Measurements from ENCODE around the gene INTS6.
A peak's percentile ranks its signal among the peaks of the same experiment; 100 is the strongest.

The INTS6 gene

DNA sequence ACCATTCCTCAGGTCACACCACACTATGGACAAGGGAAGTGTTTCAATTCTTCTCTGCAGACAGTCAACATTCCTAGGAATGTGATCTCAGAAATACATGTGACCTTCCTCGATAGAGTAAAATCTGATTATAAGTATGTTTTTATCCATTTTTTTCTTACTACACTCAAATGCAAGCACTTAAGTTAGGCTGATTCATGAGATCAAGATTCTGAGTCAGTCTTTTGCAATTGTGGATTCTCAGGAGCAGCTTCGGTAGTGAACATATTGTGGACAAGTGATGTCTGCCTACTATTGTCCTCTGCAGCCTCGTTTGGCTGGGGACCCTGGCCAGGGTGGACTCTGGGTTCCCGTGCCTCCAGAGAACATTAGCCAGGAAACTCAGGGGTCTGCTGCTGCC lies 110.1 kb downstream of the INTS6 start:
- peak; percentile 57 for DNase-seq (ENCODE audit: low spot score)

DNA sequence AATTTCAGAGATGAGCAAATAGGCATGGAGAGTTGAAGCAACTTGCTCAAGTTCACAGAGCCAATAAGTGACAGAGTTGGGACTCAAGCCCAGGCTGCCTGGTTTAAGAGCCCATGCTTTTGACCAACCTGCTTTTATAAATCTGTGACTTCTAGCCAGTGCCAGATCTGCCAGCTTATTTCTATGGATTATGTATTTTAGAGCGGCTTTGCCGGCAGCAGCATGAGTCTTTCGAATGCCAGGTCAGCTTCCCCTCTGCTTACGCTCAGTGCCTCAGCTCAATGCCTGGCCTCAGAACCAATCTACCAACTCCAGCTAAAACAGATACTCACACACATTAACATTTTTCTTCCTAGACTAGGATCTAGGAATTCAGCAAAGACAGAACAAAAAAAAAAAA lies 111.0 kb downstream of the INTS6 start:
- no peak for DNase-seq (ENCODE audit: low spot score)

DNA sequence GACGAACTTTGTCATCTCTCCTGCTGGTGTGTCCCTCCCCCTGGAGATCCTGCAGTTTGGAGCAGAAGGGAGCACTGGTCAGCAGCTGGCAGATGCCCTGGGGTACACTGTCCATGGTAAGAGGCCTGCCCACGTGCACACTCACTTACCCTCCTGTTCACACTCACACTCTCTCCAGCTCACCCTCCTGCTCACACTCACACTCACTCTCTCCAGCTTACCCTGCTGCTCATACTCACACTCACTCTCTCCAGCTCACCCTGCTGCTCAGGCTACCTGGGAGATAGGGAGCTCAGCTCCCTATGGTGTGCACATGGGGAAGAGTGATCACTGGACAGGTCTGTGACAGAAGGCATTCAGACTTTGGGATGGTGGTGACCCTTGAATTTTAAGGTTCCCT lies 111.6 kb downstream of the INTS6 start:
- no peak for DNase-seq (ENCODE audit: low spot score)

DNA sequence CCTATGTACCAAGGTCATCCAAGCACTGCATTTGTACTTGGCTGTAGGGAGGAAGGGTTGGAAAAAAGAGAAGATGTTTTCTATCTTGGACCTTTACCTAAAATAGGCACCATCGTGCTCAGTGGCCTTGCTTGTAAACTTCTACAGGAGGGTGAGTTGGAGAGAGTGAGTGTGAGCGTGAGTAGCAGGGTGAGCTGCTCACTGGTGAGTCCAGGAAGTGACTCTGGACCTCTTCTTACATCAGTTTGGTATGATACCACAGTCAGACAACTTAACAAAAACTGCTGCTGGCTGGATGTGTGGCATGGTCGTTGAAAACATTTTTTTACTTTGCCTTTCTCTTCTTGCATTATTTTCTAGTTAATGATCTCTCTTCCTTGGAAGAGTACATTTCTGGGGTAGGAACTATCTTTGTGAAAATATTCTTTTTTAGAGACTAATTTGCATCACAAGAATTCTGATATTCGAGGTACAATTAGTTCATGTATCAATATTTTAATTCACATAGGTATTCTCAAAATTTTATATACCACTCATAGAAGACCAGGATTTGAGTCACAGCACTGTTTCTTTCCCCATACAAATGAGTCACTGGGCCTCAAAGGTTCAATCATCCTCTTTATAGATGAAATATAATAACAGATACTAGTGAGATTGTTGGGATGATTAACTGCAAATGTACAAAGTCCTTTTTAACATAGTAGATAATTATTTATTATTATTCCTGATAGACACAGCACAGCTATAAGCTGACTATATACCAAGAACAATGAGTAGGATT lies 112.7 kb downstream of the INTS6 start:
- DNase-seq (ENCODE audit: low spot score), result no peak

DNA sequence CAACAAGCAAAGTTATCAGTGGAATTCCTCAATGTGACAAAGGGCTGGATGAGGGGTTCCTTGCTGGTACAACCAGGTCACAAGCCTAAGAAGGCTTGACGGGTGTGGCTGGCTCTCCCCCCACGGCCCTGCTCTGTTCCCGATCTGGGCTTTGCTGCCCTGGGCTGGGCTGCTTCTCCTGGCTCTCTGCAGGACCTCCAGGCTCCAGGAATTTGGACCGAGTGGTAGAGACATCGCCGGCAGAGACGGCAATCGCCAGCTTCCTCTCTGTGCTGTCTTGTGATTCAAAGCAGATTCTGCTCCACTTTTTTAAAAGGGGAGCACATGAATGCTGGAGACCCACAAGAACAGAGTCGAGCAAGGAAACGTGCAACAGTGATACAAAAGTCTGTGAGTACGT lies 113.5 kb downstream of the INTS6 start, which contains the start of gene SERPINE3:
SERPINE3 (plus strand) TSS at position 338 of the 400 bp plus-strand sequence. CDS start 1,401 bp downstream, outside the sequence.
- DNase-seq (ENCODE audit: low spot score), result no peak

DNA sequence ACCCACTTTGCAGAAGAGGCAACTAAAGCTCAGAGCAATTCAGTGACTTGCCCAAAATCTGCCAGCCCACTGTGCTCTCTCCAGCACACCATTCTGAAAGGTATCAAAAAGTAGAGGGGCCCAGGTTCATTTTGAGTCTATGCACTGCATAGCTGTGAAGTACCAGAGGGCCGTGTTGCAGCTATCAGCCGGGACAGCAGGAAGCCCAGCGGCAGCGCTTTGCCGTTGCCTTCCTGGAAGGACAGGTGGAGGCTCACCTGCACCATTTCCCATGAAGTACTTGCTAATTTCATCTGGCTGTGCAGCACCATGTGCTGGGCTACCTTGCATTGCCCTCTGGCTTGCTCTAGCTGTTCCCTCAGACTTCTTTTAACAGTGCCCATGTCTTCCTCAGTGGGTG lies 116.1 kb downstream of the INTS6 start:
- DNase-seq (ENCODE audit: low spot score), result no peak

DNA sequence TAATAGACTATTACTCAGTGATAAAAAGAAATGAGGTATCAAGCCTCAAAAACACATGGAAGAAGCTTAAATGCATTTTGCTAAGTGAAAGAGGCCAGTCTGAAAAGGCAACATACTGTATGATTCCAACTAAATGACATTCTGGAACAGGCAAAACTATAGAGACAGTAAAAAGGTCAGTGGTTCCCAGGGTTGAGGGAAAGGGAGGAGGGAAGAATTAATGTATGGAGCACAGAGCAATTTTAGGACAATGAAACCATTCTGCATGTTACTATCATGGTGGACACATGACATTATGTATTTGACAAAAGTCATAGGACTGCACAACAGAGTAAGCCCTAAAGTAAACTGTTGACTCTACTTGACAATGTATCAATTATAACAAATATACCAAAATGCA lies 119.0 kb downstream of the INTS6 start:
- DNase-seq (ENCODE audit: low spot score), result no peak

DNA sequence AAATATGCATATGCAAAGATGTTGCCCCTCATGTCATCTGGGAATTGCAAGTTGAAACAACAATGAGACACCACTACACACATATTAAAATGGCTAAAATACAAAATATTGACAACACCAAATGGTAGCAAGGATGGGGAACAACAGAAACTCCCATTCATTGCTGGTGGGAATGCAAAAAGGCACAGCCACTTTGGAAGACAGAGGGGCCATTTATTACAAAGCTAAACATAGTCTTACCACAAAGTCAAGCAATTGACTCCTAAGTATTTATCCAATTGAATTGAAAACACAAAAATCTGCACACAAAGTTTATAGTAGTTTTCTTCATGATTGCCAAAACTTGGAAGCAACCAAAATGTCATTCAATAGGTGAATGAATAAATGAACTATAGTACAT lies 119.4 kb downstream of the INTS6 start:
- DNase-seq (ENCODE audit: low spot score), result no peak

DNA sequence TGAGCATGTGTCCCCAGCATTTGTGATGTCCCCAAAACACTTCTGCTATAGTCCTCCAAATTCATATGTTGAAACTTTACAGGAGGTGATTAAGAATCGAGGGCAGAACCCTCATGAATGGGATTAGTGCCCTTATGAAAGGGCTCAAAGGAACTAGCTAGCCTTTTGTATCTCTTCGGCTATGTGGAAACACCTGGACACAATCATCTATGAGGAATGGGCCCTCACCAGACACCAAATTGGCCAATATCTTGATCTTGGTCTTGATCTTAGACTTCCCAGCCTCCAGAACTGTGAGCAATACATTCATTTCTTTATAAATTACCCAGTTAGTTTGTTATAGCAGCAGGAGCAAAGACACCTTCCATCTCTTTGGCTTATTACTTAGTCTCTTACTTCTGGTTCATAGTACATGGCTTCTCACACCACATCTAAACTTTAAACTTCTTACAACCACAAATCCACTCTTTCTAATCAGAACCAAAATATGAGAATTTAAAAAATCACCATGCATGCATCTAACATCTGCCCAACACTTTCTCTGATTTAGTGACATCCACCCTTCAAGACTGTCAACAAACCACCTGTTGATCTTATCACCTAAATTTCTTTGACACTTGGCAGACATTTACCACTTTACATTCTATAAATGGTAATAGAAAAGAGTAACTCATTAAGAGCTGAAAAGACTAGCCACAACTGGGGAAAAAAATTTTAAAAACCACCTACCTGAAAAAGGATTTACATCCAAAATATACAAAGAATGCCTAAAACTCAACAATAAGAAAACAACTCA lies 120.1 kb downstream of the INTS6 start:
- no peak for DNase-seq (ENCODE audit: low spot score)

DNA sequence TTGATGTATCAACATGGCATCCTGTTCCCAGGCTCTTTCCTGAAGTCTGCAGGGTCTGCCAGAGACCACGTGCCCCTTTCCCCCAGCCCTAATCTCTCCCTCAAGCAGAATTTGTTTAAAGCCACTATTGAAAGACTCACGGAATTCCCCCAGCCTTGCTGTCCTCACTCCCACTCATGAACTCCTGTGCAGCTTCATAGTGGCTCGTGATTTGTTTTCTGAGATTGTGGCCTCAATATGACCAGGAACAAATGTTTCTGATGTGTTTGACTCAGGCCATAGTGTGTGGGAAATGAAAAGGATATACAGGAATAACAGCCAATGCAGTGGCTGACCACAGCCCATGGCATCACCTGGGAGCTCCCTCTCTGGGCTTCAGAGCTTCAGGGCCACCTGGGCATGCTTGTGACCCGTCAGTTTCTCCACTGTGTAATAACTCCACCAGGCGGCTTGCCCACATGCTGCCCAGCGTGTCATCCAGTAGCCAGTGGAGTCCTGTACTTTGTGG lies 121.4 kb downstream of the INTS6 start:
- no peak for DNase-seq (ENCODE audit: low spot score)

DNA sequence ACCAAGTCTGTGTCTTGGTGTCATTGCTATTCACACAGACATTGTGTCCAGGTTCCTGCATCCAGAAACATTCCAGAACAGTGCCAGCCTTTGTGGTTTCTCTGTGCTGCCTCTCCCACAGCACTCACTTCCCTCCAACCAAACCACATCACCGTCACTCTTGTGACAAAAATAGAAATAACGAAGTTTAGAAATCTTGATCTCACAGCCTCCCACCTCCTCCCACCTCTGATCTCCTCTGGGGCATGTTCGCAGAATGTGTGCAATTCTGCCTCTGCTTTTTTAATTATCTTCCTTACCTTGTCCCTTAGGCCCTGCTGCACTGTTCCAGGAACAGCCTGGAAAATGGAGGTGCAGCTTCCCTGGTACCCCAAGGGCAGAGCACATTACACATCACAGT lies 122.0 kb downstream of the INTS6 start:
- peak; percentile 26 for DNase-seq (ENCODE audit: low spot score)

DNA sequence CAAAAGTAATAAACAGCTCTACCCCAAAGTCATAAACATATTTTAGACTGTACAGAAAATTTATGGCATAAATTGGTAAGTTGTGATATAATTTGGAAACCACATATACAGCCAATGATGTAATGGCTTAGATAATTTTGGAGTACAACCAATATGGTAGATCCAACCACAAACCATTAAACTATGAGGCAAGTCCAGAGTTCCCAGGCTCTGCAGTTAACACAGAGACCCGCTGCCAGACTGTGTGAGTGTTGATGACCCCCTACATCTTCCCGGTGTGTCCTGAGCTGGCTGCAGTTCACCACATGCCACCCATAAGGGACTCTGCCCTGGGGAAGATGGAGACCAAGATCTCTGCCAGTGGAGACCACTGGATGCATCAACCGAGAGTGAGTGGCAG lies 123.2 kb downstream of the INTS6 start:
- DNase-seq (ENCODE audit: low spot score), result no peak

DNA sequence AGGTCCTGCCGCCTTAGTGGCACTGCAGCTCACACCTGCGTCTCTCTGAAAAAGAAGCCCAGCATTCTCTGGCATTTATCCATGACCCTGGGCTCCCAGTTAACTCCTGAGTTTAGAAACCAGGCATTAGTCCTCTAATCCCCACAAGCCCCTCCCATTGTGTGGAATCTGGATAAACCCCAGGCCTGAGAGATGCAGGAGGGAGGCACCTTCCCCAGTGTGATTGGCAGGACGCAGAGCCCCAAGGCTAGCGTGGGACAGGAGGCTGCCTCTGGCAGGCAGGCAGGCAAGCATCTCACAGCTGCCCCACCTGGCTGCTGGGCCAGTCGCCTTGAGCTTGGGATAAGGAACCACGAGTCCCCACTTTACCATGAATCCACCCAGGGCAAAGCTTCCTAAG lies 124.3 kb downstream of the INTS6 start:
- no peak for DNase-seq (ENCODE audit: low spot score)

DNA sequence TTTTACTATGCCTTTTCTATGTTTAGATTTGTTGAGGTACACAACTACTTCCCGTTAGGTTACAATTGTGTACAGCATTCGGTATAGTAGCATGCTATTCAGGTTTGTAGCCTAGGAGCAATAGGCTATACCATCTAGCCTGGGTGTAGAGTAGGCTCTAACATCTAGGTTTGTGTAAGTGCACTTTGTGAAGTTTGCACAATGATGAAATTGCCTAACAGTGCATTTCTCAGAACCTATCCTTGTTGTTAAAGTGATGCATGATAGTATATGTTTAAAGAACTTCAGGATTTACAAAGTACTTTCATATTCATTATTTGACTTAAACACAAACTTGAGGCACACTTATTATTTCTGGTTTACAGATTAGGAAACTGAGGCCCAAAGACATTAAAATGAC lies 124.9 kb downstream of the INTS6 start:
- no peak for DNase-seq (ENCODE audit: low spot score)

DNA sequence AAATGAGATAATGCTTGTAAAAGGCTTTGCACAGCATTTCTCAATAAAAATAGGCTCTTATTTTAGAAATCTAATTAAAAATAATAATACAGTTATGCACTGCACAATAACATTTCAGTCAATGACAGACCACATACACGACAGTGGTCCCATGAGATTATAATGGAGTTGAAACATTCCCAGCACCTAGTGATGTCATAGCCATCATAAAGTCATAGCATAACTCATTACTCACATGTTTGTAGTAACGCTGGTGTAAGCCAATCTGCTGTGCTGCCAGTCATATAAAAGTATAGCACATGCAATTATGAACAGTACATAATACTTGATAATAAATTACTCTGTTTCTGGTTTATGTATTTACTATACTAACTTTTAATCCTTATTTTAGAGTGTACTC lies 126.1 kb downstream of the INTS6 start:
- DNase-seq (ENCODE audit: low spot score), result no peak

DNA sequence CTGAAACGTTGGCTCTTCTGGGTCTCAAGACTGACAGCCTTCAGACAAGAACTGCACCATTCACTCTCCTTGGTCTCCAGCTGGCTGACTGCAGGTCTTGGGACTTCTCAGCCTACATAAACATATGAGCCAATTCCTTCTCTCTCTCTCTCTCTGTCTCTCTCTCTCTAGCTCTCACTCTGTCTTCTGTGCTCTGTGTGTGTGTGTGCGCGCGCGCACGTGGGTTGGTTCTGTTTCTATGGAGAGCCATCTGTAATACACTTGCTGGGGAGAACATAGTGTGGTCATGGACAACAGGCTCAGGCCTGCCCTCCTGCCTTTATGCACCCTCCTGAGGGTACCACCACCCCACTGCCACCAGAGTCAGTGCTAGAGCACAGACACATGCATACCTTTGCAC lies 127.0 kb downstream of the INTS6 start:
- DNase-seq (ENCODE audit: low spot score), result no peak

DNA sequence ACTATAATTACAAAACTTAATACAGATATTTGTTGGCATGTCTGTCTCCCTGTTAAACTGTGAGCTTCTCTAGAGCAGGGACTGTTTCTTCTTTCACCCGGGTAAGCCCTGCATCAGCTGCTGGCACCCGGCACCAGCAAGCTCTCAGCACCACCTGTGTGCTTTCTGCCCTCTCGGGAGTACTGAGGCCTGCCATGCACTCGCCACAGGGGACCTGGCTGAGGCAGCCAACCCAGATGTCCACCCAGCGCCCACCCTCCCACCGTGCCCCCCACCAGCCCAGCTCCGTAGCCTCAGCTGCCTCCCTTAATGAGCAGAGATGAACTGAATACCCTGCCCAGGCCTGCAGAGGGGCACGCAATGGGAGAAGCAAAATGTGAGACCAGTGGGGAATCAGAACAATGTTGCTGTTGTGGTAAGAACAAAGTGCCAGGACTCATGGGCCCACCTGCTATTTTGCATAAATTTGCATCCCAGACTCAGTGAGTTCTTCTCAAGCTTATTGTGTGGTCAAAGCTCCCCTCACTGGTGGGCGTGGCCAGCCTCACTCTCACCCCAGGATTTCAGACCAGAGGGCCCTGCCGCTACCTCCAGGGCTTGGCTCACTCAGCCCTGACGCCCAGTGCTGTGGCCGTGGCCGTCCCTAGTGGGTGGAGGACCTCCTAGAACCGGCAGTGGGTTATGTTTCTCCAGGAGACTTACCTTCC lies 128.0 kb downstream of the INTS6 start:
- DNase-seq (ENCODE audit: low spot score), result no peak

DNA sequence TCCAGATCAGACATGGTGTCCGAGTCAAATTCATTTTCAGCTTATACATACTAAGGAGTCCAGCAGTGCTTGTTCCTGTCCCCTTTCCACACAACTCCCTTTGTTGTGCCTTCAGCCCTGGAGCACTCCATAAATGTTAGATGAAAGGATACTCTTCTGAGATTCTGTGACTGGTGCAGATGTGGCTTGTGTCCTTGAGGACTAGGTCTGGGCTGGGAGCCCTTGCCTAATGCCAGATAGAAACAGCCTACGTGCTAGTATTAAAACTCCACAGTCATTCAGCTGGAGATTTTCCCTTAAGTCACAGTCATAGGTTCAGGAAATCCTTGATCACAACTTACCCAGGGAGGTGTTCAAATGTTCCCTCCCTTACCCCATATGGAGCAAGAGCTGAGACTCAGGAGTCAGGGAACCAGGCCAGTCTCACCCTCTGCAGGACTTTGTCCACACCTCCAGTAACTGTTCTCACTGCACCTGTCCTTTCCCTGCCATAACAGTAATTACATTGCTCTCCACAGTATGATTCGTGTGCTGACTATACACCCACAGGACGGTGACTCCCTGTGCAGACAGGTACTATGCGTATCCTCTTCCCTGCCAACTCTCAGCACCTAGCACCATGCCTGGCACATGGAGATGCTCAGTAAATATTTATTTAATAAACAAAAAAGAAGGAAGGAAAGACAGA lies 128.9 kb downstream of the INTS6 start:
- DNase-seq (ENCODE audit: low spot score), result no peak

DNA sequence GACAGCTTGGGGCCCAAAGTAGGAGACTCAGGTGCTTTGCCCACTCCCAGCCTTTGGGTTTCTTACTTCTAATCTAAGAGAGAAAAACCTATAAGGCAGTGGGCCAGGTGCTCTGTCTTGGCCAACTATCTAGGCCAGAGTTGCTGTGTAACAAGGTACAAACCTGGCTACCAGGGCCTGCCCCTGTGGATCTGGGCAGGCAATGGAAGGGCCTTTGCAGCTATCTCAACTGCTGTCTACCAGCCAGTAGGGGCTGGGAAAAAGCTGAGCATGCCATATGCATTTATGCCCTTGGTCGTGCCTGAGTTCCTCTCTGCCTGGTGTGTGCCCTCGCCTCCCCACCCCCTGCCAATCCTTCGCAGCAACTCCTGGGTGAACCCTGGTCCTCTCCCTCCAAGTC lies 130.0 kb downstream of the INTS6 start:
- no peak for DNase-seq (ENCODE audit: low spot score)

DNA sequence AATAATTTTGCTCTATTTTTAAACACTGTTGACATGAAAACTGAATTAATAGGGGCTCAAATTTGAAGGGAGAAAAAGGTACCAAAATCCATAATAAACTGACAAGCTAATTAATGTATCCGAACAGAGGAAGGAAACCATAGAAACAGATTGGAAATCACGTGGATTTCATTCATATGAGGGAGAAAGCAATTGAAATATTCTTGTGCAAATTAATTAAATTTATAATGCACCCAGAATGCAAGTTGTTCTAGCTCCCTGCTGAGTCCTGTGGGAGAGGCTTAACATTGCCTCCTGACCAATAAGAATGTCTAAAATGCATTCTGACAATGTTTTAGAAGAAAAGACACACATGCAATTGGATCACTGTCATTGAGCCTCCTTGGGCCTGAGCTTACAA lies 131.0 kb downstream of the INTS6 start:
- DNase-seq (ENCODE audit: low spot score), result no peak

DNA sequence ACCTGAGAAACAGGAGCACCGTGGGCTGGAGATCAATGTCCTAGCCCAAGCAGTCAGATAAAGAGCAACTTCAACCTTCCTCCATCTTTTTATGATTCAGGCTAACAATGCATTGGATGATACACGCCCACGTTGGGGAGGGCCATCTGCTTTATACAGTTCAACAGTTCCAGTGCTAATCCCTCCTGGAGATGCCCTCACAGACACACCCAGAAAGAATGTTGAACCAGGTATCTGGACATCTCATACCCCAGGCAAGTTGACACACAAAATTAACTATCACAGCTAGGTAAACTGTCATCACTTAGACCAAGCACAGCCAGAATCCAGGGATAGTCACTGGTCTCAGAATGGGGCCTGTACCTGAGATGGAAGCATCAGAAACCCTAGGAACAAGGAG lies 134.0 kb downstream of the INTS6 start:
- no peak for DNase-seq (ENCODE audit: low spot score)

DNA sequence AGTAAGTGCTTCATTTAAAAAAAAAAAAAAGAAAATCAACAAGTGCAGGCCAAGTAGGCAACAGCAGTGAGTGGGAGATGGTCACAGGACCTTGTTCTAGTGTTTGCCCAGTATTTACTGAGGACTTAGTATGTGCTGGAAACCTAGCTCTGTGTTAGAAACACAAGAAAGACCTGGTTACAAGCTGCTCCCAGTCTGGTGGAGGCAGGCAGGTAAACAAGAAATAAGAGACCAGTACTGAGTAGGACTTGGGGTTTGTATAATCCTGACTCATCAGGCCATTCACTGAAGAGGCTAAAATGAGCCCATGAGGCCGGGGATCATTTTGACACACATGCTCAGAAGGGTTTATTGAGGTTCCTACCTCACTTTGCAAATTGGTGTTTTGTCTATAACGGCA lies 134.8 kb downstream of the INTS6 start:
- no peak for DNase-seq (ENCODE audit: low spot score)
